Measurements from ENCODE around the gene ABCB11. TPM values are rescaled to one million over a fixed set of nuclear protein-coding genes. Genes with fewer than 3 reads are reported as not detected.

ABCB11 gene
- total and polyA plus RNA-seq, 2 donors (not counting 3 experiments of a cell fraction or from before 2014, with no cell fraction given) = 0.22 to 0.44 TPM

DNA sequence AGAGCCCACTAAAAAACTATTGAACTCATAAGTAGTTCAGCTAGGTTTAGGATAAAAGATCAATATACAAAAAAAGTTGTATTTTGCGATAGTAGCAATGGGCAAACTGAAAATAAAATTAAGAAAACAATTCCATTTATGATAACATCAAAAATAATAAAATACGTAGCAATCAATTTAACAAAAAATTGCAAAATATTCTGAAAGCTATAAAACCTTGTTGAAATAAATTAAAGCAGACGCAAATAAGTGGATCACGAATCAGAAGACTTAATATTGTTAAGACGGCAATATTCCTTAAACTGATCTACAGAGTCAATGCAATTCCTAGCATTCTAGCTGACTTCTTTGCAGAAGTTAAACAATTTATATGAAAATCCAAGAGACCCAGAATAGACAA, 24.5 kb downstream of the ABCB11 start:
- dilution Hi-C loops (cut with MboI; ENCODE audit: extremely low pct_ligation_motif_present, low sequenced_read_pairs) = no loop called here
- ChIA-PET CTCF (no interaction called here), POLR2A (no interaction called here)
- Histone ChIP-seq H3K79me2 (ENCODE audit: control insufficient read depth, insufficient read depth, low read length) (no peaks in the 10 kb centered on the region), H3K9me1 (replicated peaks; ENCODE audit: control insufficient read depth, extremely low read depth, insufficient read depth, low read length) (no peaks in the 10 kb centered on the region), H3K36me3 (ENCODE audit: control insufficient read depth in 2 of 2, extremely low read depth in 1 of 2, insufficient read depth in 2 of 2, low read length in 2 of 2) (no peaks in the 10 kb centered on the region), H3K27me3 (ENCODE audit: control insufficient read depth in 2 of 2, insufficient read depth in 2 of 2, low read length in 2 of 2) (no peaks in the 10 kb centered on the region), H3K9ac (replicated peaks; ENCODE audit: extremely low read depth, insufficient read depth, low read length) (no peak overlapping the region), H3K4me3 (replicated peaks in 1 of 3; ENCODE audit: insufficient read depth in 1 of 3, low read depth in 1 of 3, low read length in 3 of 3) (no peak overlapping the region), H3K9me3 (replicated peaks; ENCODE audit: control insufficient read depth, insufficient read depth, low read length) (no peaks in the 10 kb centered on the region), H3K27ac (ENCODE audit: insufficient read depth, low read depth, low read length) (no peak overlapping the region), H3K4me1 (ENCODE audit: control insufficient read depth, extremely low read depth, insufficient read depth, low read length) (peaks cover 26% of the 10 kb centered on the region), H2AFZ (ENCODE audit: low read depth, low read length) (no peak overlapping the region), H3K4me2 (ENCODE audit: insufficient read depth, low read length) (no peak overlapping the region), H4K20me1 (replicated peaks; ENCODE audit: control insufficient read depth, extremely low read depth, insufficient read depth, low read length) (no peaks in the 10 kb centered on the region)
- no peak for DNase-seq (ENCODE audit: low read depth, low spot score)
- BruUV-seq (replicated peaks) = no TSS peak
- no peak for TF ChIP-seq EZH2 (IDR thresholded peaks at IDR 0.05; ENCODE audit: borderline replicate concordance, low read depth, low read length, severe bottlenecking)
- TF ChIP-seq GATA2 (IDR thresholded peaks at IDR 0.05; ENCODE audit: insufficient read depth, insufficient read length, low read depth, low read length) = no peak
- TF ChIP-seq FOS (IDR thresholded peaks at IDR 0.05; ENCODE audit: borderline replicate concordance, insufficient read depth, low read length) = no peak
- TF ChIP-seq MYC (IDR thresholded peaks at IDR 0.05; ENCODE audit: low read depth, low read length) = no peak
- TF ChIP-seq, protein P1, sequence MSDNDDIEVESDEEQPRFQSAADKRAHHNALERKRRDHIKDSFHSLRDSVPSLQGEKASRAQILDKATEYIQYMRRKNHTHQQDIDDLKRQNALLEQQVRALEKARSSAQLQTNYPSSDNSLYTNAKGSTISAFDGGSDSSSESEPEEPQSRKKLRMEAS (IDR thresholded peaks at IDR 0.05; ENCODE audit: insufficient read depth, insufficient read length) = no peak
- TF ChIP-seq POLR2AphosphoS5 (IDR thresholded peaks at IDR 0.05; ENCODE audit: insufficient read depth, low read depth, low read length) = no peak
- intact Hi-C loops (cut with micrococcal nuclease) = no loop called here
- FAIRE-seq = no peak

DNA sequence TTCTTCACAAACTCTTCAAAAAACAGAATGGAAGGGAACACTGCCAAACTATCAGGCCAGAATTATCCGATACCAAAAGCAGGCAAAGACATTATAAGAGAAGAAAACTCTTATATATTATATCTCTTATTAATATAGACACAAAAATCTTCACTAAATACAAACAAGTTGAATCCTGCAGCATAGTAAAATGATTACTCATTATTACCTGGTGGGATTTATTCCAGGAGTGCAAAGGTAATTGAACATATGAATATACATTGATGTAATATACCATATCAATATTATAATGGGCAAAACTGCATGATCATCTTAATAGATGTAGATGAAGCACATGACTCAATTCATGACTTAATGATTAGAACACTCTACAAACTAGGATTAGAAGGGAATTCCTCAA, 25.1 kb downstream of the ABCB11 start:
- no TSS peak for BruUV-seq (replicated peaks)
- H3K27me3 ChIP-seq (ENCODE audit: control insufficient read depth in 2 of 2, insufficient read depth in 2 of 2, low read length in 2 of 2) = no peaks in the 10 kb centered on the region
- H3K4me3 ChIP-seq (replicated peaks in 1 of 3; ENCODE audit: insufficient read depth in 1 of 3, low read depth in 1 of 3, low read length in 3 of 3) = no peak overlapping the region
- no peaks in the 10 kb centered on the region for H4K20me1 ChIP-seq (replicated peaks; ENCODE audit: control insufficient read depth, extremely low read depth, insufficient read depth, low read length)
- no peak overlapping the region for H2AFZ ChIP-seq (ENCODE audit: low read depth, low read length)
- TF ChIP-seq POLR2A (IDR thresholded peaks at IDR 0.05; ENCODE audit: low read depth, low read length) (no peak), EZH2 (IDR thresholded peaks at IDR 0.05; ENCODE audit: borderline replicate concordance, low read depth, low read length, severe bottlenecking) (no peak), FOS (IDR thresholded peaks at IDR 0.05; ENCODE audit: borderline replicate concordance, insufficient read depth, low read length) (no peak), POLR2AphosphoS5 (IDR thresholded peaks at IDR 0.05; ENCODE audit: insufficient read depth, low read depth, low read length) (no peak), JUN (IDR thresholded peaks at IDR 0.05; ENCODE audit: borderline replicate concordance, insufficient read depth, insufficient read length, low read depth) (no peak), MYC (IDR thresholded peaks at IDR 0.05; ENCODE audit: low read depth, low read length) (no peak), GATA2 (IDR thresholded peaks at IDR 0.05; ENCODE audit: insufficient read depth, insufficient read length, low read depth, low read length) (no peak)
- TF ChIP-seq, protein P1 (IDR thresholded peaks at IDR 0.05; ENCODE audit: insufficient read depth, insufficient read length) = no peak
- TF ChIP-seq, protein P2, sequence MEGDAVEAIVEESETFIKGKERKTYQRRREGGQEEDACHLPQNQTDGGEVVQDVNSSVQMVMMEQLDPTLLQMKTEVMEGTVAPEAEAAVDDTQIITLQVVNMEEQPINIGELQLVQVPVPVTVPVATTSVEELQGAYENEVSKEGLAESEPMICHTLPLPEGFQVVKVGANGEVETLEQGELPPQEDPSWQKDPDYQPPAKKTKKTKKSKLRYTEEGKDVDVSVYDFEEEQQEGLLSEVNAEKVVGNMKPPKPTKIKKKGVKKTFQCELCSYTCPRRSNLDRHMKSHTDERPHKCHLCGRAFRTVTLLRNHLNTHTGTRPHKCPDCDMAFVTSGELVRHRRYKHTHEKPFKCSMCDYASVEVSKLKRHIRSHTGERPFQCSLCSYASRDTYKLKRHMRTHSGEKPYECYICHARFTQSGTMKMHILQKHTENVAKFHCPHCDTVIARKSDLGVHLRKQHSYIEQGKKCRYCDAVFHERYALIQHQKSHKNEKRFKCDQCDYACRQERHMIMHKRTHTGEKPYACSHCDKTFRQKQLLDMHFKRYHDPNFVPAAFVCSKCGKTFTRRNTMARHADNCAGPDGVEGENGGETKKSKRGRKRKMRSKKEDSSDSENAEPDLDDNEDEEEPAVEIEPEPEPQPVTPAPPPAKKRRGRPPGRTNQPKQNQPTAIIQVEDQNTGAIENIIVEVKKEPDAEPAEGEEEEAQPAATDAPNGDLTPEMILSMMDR (IDR thresholded peaks at IDR 0.05; ENCODE audit: extremely low read depth in 1 of 2, insufficient read depth in 1 of 2, low read depth in 1 of 2, low read length in 2 of 2) = no peak
- H3K9me1 ChIP-seq (replicated peaks; ENCODE audit: control insufficient read depth, extremely low read depth, insufficient read depth, low read length) = no peaks in the 10 kb centered on the region
- DNase-seq (ENCODE audit: low read depth, low spot score) = no peak
- H3K4me2 ChIP-seq (ENCODE audit: insufficient read depth, low read length) = no peak overlapping the region
- ChIA-PET POLR2A (no interaction called here), CTCF (no interaction called here)
- H3K4me1 ChIP-seq (ENCODE audit: control insufficient read depth, extremely low read depth, insufficient read depth, low read length) = peaks cover 30% of the 10 kb centered on the region
- H3K9ac ChIP-seq (replicated peaks; ENCODE audit: extremely low read depth, insufficient read depth, low read length) = no peak overlapping the region
- no peaks in the 10 kb centered on the region for H3K9me3 ChIP-seq (replicated peaks; ENCODE audit: control insufficient read depth, insufficient read depth, low read length)
- no peak for FAIRE-seq
- intact Hi-C loops (cut with micrococcal nuclease) (no loop called here), dilution Hi-C loops (cut with MboI; ENCODE audit: extremely low pct_ligation_motif_present, low sequenced_read_pairs) (no loop called here)
- H3K79me2 ChIP-seq (ENCODE audit: control insufficient read depth, insufficient read depth, low read length) = no peaks in the 10 kb centered on the region
- no peak overlapping the region for H3K27ac ChIP-seq (ENCODE audit: insufficient read depth, low read depth, low read length)
- no peaks in the 10 kb centered on the region for H3K36me3 ChIP-seq (ENCODE audit: control insufficient read depth in 2 of 2, extremely low read depth in 1 of 2, insufficient read depth in 2 of 2, low read length in 2 of 2)

Measured in endothelial cell of umbilical vein (primary cell).